HG03039 (cell line): ENCODE results near the gene STK32C.
"Not testable (repeated sequence)": the region's sequence is repeated elsewhere in the genome, so short reads cannot be mapped to it uniquely, and the experiment has no call there.

Source experiments
- ATAC-seq: cut with Tn5 transposase; IDR thresholded peaks from one replicate; pipeline ENCODE4 v1.9.1; 2021; ENCODE audit warnings: mild to moderate bottlenecking, moderate library complexity; ENCODE audit not compliant: unreplicated experiment

STK32C gene

GRCh38 chr10:132338876-132339275 lies 31.1 kb upstream of the STK32C start:
- ATAC-seq: no peak

DNA sequence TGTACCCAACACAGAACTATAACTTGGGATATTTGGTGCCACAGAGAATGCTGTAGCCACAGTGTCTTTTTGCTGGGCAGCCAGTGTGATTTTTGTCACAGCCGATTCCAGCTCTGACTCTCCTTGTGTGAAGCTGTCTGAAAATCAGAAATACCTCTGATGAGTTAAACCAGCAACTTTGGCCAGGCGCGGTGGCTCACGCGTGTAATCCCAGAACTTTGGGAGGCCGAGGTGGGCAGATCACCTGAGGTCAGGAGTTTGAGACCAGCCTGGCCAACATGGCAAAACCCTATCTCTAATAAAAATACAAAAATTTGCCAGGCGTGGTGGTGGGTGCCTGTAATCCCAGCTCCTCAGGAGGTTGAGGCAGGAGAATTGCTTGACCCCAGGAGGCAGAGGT lies 30.1 kb upstream of the STK32C start:
- not testable (repeated sequence) for ATAC-seq

DNA sequence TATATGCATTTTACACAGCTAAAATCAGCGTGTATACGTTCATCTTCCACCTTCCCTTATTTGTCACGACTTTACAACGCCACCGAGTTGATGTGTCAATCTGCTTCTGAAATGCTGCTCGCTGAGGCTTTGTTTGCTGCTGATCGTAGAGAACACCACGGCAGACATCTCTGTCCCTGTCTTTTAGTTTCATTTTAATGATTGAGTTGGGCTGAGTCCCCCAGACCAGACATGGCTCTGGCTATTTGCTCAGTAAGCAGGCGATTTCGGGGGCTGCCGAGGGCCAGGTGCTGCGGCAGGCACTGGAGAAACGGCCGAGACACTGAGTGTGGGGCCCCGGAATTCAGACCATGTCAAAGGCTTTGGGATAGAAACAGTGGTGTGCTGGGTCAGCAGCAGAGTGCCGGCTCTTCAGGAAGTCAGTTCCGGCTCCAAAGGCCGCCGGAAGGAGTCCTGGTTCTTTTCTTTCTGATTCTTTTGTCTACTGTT lies 29.2 kb upstream of the STK32C start:
- no peak for ATAC-seq

GRCh38 chr10:132336064-132336746 lies 28.5 kb upstream of the STK32C start:
- no peak for ATAC-seq

DNA sequence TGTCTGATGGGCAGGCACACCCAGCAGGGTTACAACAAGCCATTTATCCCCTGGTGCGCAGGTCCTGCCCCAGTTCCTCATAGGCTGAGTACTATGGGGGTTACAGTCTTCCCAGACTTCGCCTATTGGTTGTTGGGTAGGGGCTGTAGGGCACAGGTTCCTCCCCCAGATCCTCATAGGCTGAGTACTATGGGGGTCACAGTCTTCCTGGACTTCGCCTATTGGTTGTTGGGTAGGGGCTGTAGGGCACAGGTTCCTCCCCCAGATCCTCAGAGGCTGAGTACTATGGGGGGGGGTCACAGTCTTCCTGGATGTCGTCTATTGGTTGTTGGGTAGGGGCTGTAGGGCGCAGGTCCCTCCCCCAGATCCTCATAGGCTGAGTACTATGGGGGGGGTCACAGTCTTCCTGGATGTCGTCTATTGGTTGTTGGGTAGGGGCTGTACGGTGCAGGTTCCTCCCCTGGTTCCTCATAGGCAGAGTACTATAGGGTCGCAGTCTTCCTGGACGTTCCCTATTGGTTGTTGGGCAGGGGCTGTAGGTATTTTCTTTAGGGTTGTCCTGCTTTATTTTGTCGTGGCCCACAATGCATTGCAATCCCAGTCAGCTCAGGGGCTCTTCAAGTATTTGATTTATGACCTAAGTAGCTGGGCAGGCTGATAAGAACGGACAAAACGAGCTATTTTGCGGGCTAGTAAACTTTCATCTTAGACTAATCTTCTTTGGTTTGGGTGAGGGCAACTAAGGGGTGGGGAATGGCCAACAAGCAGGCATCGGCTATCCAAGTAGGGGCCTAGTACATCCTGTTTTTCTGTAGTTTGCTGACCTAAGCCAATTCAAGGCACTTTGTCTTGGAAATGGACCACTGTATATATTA lies 27.7 kb upstream of the STK32C start:
- ATAC-seq: peak; percentile 35

DNA sequence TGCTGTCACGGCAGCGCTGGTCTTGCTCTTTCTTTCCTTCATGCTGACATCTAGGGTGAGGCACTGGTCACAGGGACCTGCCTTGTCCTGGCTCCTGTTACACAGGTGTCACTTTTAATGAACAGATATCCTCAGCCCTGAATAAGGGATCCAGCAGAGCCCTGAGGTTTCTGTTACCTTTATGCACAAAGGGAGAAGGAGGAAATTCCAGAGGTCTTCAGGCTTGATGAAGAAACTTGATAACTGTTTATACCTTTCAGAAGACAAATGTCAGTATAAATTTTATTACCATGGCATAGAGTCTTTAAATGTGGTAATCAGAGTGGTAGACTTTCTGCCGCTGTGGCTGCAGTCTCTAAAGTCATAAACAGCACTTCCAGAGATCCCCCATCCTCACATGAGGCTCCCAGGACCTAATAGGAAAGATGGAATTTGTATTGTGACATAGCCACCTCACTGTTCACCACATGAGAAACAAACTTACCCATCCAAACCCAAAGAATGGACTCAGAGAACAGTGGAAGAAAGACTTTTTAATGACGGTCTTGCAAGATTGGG lies 27.0 kb upstream of the STK32C start:
- no peak for ATAC-seq

DNA sequence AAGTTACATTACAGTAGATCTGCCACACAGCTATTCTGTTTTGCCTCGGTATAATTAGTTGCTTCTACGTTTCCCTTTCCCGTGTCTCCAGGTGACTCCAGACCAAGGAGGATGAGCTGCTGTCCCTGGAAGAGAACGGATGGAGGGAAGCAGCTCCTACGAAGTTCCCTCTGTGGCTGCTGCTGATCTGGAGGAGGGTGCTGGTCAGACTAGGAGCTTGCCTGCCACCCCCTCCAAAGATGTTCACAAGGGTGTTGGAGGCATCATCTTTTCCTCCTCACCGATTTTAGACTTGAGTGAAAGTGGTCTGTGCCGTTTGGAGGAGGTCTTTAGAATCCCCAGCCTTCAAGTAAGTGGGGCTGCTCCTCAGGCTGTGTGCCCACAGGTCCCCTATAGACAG lies 25.6 kb upstream of the STK32C start:
- ATAC-seq: no peak

GRCh38 chr10:132332433-132332754 lies 24.6 kb upstream of the STK32C start:
- peak; percentile 31 for ATAC-seq

DNA sequence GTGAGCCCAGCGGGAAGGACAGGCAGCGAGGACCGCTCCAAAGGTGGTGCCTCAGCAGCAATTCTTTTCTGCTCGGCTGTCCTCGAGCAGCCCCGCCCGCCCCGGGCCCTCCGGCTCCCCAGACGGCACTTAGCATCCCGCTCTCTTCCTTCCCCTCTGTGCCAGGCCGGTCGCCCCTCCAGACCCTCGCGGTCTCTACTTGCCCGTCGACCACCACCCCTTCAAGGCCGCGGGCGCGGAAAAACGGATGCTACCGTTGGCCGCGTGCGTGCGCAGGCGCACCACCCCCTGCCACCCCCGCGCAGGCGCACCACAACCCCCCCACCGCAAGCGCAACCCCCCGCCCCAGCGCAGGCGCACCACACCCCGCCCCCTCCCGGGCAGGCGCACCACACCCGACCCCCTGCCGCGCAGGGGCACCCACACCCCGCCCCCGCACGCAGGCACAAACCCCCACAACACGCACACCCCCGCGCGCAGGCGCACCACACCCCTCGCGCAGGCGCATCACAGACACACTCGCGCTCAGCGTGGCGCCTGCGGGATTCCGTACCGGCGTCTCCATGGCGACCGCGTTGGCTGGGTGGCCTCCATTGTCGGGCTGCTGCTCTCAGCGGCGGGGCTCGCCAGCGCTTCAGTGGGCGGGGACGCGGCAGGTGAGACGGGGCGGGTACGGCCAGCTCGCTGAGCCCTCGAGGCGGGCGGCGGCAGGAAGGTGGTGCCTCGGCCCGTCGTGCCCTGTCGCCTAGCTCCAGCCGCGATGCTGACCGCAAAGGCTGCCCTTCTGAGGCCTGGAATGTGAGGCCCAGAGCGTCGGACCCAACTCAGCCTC lies 24.1 kb upstream of the STK32C start, which contains the start of gene LRRC27:
LRRC27 (plus strand) TSS at position 593 of the 832 bp plus-strand sequence. CDS start 1,332 bp downstream, outside the sequence.
- peak; percentile 69 for ATAC-seq

DNA sequence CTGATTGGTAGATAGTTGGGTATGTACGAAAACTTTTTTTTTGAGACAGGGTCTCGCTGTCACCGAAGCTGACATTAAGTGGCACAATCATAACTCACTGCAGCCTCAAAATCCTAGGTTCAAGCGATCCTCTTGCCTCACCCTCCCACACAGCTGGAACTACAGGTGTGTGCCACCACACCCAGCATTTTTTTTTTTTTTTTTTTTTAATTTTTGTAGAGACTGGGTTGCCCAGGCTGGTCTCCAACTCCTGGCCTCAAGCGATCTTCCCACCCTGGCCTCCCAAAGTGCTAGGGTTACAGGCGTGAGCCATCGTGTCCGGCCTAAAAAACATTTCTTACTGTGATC lies 22.7 kb upstream of the STK32C start:
- no peak for ATAC-seq

GRCh38 chr10:132329565-132330485 lies 22.1 kb upstream of the STK32C start:
- no peak for ATAC-seq

GRCh38 chr10:132328738-132329137 lies 21.0 kb upstream of the STK32C start:
- ATAC-seq: no peak

- no peak for ATAC-seq
Observed at GRCh38 chr10:132328106-132328505, 20.4 kb upstream of the STK32C start.

- no peak for ATAC-seq
Observed at GRCh38 chr10:132326925-132327324, 19.2 kb upstream of the STK32C start.

- ATAC-seq: no peak
Observed at GRCh38 chr10:132326344-132326889, 18.7 kb upstream of the STK32C start.

GRCh38 chr10:132324186-132324585 lies 16.4 kb upstream of the STK32C start:
- no peak for ATAC-seq

DNA sequence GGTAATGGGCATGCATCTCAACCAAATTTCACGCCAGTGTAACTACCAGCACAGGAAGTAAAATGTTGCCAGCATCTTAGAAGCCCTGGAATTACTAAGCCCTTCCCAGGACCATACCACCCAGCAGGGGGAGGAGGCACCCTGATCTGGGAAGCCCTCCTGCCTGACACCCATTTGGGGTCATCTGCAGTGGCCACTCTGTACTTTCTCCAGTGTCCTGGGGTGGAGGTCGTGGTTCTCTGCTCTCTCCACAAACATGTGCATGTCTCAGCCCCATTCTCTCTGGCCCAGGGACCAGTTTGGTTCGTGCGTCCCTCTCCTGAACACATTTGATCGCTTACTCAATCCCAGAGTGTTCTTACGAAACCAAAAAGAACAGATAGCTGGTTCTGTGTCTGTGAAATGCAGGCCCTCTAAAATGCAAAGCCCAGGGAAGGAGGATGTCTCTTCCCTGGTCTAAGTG lies 14.9 kb upstream of the STK32C start:
- ATAC-seq: no peak

DNA sequence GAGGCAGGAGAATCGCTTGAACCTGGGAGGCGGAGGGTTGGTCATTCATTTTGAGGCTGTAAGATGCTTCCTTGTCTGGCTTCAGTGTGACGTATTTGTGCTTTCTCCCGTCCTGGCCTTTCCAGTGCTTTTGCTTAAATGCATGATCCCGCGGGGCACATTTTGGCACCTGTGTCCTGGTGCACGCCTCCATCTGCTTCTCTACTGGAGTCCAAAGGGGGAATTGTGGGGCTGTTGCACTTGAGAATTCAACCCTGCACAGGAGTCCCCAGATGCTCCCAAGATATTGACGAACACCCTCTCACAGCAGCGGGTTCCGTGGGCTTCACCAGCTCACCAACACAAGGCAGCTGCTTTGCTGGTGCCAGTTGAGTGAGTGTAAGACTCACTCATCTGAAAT lies 14.0 kb upstream of the STK32C start:
- ATAC-seq: no peak

GRCh38 chr10:132320654-132321469 lies 13.1 kb upstream of the STK32C start:
- no peak for ATAC-seq
